CD4-positive, alpha-beta memory T cell (primary cell): ENCODE measurements around the gene HDAC4. TPM values are rescaled to one million over a fixed set of nuclear protein-coding genes. Genes with fewer than 3 reads are reported as not detected.

Experiments used
- CTCF ChIA-PET: fragments of 350-600 bp; sonication (Branson Sonifier 250); formaldehyde crosslinking; loops from one replicate; lab custom pipeline; 2021; ENCODE audit warnings: inconsistent platforms; ENCODE audit not compliant: partially characterized antibody; lab: Charles Lee
- POLR2A ChIA-PET: fragments of 350-600 bp; sonication (Branson Sonifier 250); formaldehyde crosslinking; loops from one replicate; lab custom pipeline; 2021; ENCODE audit not compliant: partially characterized antibody; lab: Charles Lee
- DNase-seq, 5 donors: peaks; one replicate each; pipeline versions ENCODE4 v3.0.0 to v3.0.0-alpha.2; 2020 to 2022; ENCODE audit warnings: mixed read lengths in 1 of 5
- H3K27ac ChIP-seq: one replicate; pipeline ENCODE4 v1.7.0; 2013; ENCODE audit warnings: low read depth, low read length
- H3K27me3 ChIP-seq: 2 replicates; pipeline ENCODE4 v1.7.0; 2013; ENCODE audit warnings: mild to moderate bottlenecking, low read length, moderate library complexity; ENCODE audit not compliant: insufficient read depth
- H3K36me3 ChIP-seq: 2 replicates; pipeline ENCODE4 v1.7.0; 2013; ENCODE audit warnings: mild to moderate bottlenecking, low read length, moderate library complexity; ENCODE audit not compliant: insufficient read depth
- H3K4me1 ChIP-seq: 2 replicates; pipeline ENCODE4 v1.7.0; 2013; ENCODE audit warnings: mild to moderate bottlenecking, low read length, moderate library complexity; ENCODE audit not compliant: insufficient read depth
- H3K4me3 ChIP-seq, 2 donors: one replicate each; pipeline ENCODE4 v1.7.0; 2013; ENCODE audit warnings: low read length in 2 of 2, mild to moderate bottlenecking in 1 of 2
- H3K9me3 ChIP-seq, 2 donors: one replicate each; pipeline ENCODE4 v1.7.0; 2013; ENCODE audit warnings: low read length in 2 of 2, control low read depth in 1 of 2; ENCODE audit not compliant: control insufficient read depth in 1 of 2
- H3K27ac Mint-ChIP-seq, 7 donors: one replicate each; pipeline ENCODE4 v1.8.0; 2020 to 2021; ENCODE audit warnings: mixed read lengths in 7 of 7, mild to moderate bottlenecking in 6 of 7, inconsistent platforms in 3 of 7, moderate library complexity in 3 of 7
- H3K27me3 Mint-ChIP-seq, 2 donors: one replicate each; pipeline ENCODE4 v1.8.0; 2020 to 2021; ENCODE audit warnings: mixed read lengths in 2 of 2
- H3K36me3 Mint-ChIP-seq, 2 donors: one replicate each; pipeline ENCODE4 v1.8.0; 2020 to 2021; ENCODE audit warnings: mixed read lengths in 2 of 2, inconsistent platforms in 1 of 2, mild to moderate bottlenecking in 1 of 2
- H3K4me1 Mint-ChIP-seq, 4 donors: one replicate each; pipeline ENCODE4 v1.8.0; 2020 to 2021; ENCODE audit warnings: mixed read lengths in 4 of 4, mild to moderate bottlenecking in 1 of 4
- H3K4me3 Mint-ChIP-seq, 8 donors: one replicate each; pipeline ENCODE4 v1.8.0; 2020 to 2021; ENCODE audit warnings: mixed read lengths in 8 of 8, mild to moderate bottlenecking in 7 of 8, moderate library complexity in 6 of 8, inconsistent platforms in 3 of 8
- H3K9me3 Mint-ChIP-seq, 8 donors: one replicate each; pipeline ENCODE4 v1.8.0; 2020 to 2021; ENCODE audit warnings: mixed read lengths in 8 of 8, mild to moderate bottlenecking in 5 of 8, inconsistent platforms in 3 of 8, moderate library complexity in 1 of 8
- intact Hi-C: fragments of 100-400 bp; cut with micrococcal nuclease; formaldehyde crosslinking; loops from one replicate; pipeline ENCODE4 v1.15.1; 2023
- polyA plus RNA-seq, 2 donors: library from polyadenylated mRNA; unstranded; fragments of 300-500 nt; fragmentation: Illumina TruSeq; gene quantifications; one replicate each; pipeline ENCODE4 v1.2.3, GENCODE V29; 2021
- total RNA-seq, 2 experiments: library from RNA; stranded (reverse); gene quantifications; one replicate each; pipeline ENCODE4 v1.2.3, GENCODE V29; 2021

HDAC4 gene
- total and polyA plus RNA-seq, 4 experiments from 2014 or later = 1.4 to 59.7 (median 30.4) TPM

GRCh38 chr2:239046822-239047221 lies 354.0 kb downstream of the HDAC4 start:
- Mint-ChIP-seq H3K36me3 (peaks cover 6 to 13% of the 10 kb centered on the region in 2 donors), H3K27me3 (no peaks in the 10 kb centered on the region), H3K9me3 (peaks cover 0 to 2% (median 0%) of the 10 kb centered on the region in 8 donors), H3K4me1 (no peaks in the 10 kb centered on the region), H3K4me3 (no peak overlapping the region), H3K27ac (no peak overlapping the region)
- CTCF ChIA-PET = no interaction called here
- Histone ChIP-seq H3K4me3 (no peak overlapping the region), H3K36me3 (no peaks in the 10 kb centered on the region), H3K9me3 (no peaks in the 10 kb centered on the region), H3K27ac (no peak overlapping the region), H3K4me1 (no peaks in the 10 kb centered on the region), H3K27me3 (no peaks in the 10 kb centered on the region)
- intact Hi-C loops = no loop called here
- POLR2A ChIA-PET = no interaction called here
- DNase-seq = no peak

- H3K27ac Mint-ChIP-seq = peak overlapping the region in 3 of 7 donors; percentile 29 to 78 (median 54)
- no peak for DNase-seq
- Histone ChIP-seq H3K9me3 (no peaks in the 10 kb centered on the region), H3K36me3 (no peaks in the 10 kb centered on the region), H3K4me3 (no peak overlapping the region), H3K27ac (no peak overlapping the region), H3K27me3 (no peaks in the 10 kb centered on the region), H3K4me1 (no peaks in the 10 kb centered on the region)
- CTCF ChIA-PET = interaction anchor here (0.7 kb wide), 1 partner anchor 12 kb away, joined by 4 read pairs; no protein-coding TSS in a partner anchor
- H3K36me3 Mint-ChIP-seq = peaks cover 2 to 9% of the 10 kb centered on the region in 2 donors
- H3K9me3 Mint-ChIP-seq = peaks cover 0 to 2% (median 0%) of the 10 kb centered on the region in 8 donors
- H3K27me3 Mint-ChIP-seq = no peaks in the 10 kb centered on the region
- POLR2A ChIA-PET = no interaction called here
- H3K4me1 Mint-ChIP-seq = no peaks in the 10 kb centered on the region
- no peak overlapping the region for H3K4me3 Mint-ChIP-seq
- intact Hi-C loops = no loop called here
Observed at GRCh38 chr2:239044336-239044735, 356.5 kb downstream of the HDAC4 start.

DNA sequence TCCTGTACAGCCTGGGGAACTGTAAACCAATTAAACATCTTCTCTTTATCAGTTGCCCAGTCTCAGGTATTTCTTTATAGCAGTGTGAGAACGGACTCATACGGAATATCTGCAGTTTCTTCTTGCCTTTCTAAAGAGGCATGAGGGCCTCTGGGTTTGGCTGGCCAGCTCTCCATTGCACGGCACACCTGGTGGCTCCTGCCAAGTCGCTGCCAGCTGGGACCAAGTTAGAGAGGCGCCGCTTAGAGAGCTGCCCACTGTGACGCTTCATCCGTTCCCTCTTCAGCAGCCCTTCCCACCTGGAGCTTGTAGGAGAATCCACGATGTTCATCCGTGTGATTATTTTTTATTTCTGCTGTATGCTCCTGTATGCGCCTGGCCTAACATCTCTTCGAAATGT lies 357.5 kb downstream of the HDAC4 start:
- no peaks in the 10 kb centered on the region for H3K36me3 ChIP-seq
- H3K9me3 Mint-ChIP-seq = peaks cover 0 to 2% (median 0%) of the 10 kb centered on the region in 8 donors
- H3K4me1 Mint-ChIP-seq = no peaks in the 10 kb centered on the region
- H3K27ac ChIP-seq = no peak overlapping the region
- no peaks in the 10 kb centered on the region for H3K4me1 ChIP-seq
- no peaks in the 10 kb centered on the region for H3K27me3 ChIP-seq
- H3K27me3 Mint-ChIP-seq = no peaks in the 10 kb centered on the region
- ChIA-PET POLR2A (no interaction called here), CTCF (interaction anchor here (1.4 kb wide), 1 partner anchor 10 kb away, joined by 3 read pairs; no protein-coding TSS in a partner anchor)
- DNase-seq = no peak
- peak overlapping the region in 2 of 7 donors; percentile 41 to 79 for H3K27ac Mint-ChIP-seq
- peaks cover 1 to 6% of the 10 kb centered on the region in 2 donors for H3K36me3 Mint-ChIP-seq
- no peak overlapping the region for H3K4me3 Mint-ChIP-seq
- H3K9me3 ChIP-seq = no peaks in the 10 kb centered on the region
- intact Hi-C loops = no loop called here
- no peak overlapping the region for H3K4me3 ChIP-seq

- intact Hi-C loops = no loop called here
- CTCF ChIA-PET = interaction anchor here (1.0 to 1.4 kb wide), 2 partner anchors 9 to 949 kb away, joined by 3 read pairs; no protein-coding TSS in a partner anchor
Observed at GRCh38 chr2:239042551-239043320, 358.1 kb downstream of the HDAC4 start.

GRCh38 chr2:239042046-239042445 lies 358.8 kb downstream of the HDAC4 start:
- H3K36me3 Mint-ChIP-seq = no peaks in the 10 kb centered on the region
- Histone ChIP-seq H3K27ac (no peak overlapping the region), H3K9me3 (no peaks in the 10 kb centered on the region), H3K36me3 (no peaks in the 10 kb centered on the region), H3K27me3 (no peaks in the 10 kb centered on the region), H3K4me1 (no peaks in the 10 kb centered on the region), H3K4me3 (no peak overlapping the region)
- intact Hi-C loops = no loop called here
- H3K4me3 Mint-ChIP-seq = no peak overlapping the region
- no peaks in the 10 kb centered on the region for H3K27me3 Mint-ChIP-seq
- POLR2A ChIA-PET = no interaction called here
- no peaks in the 10 kb centered on the region for H3K9me3 Mint-ChIP-seq
- H3K27ac Mint-ChIP-seq = no peak overlapping the region
- DNase-seq = no peak
- CTCF ChIA-PET = interaction anchor here (1.0 kb wide), 1 partner anchor 950 kb away, joined by 3 read pairs; no protein-coding TSS in a partner anchor
- H3K4me1 Mint-ChIP-seq = no peaks in the 10 kb centered on the region

More at GRCh38 chr2:239042551-239043320, 358.1 kb downstream of the HDAC4 start:
- Histone ChIP-seq H3K27me3 (no peaks in the 10 kb centered on the region), H3K36me3 (no peaks in the 10 kb centered on the region), H3K9me3 (no peaks in the 10 kb centered on the region), H3K4me3 (no peak overlapping the region), H3K27ac (no peak overlapping the region), H3K4me1 (no peaks in the 10 kb centered on the region)
- POLR2A ChIA-PET = no interaction called here
- peak overlapping the region in 3 of 7 donors; percentile 8 to 41 (median 15) for H3K27ac Mint-ChIP-seq
- DNase-seq = no peak
- no peaks in the 10 kb centered on the region for H3K27me3 Mint-ChIP-seq
- H3K9me3 Mint-ChIP-seq = no peaks in the 10 kb centered on the region
- H3K4me1 Mint-ChIP-seq = no peaks in the 10 kb centered on the region
- no peak overlapping the region for H3K4me3 Mint-ChIP-seq
- peaks cover under 1 to 1% of the 10 kb centered on the region in 2 donors for H3K36me3 Mint-ChIP-seq

GRCh38 chr2:239041062-239041461 lies 359.8 kb downstream of the HDAC4 start:
- H3K9me3 ChIP-seq = no peaks in the 10 kb centered on the region
- Mint-ChIP-seq H3K4me1 (no peaks in the 10 kb centered on the region), H3K36me3 (no peaks in the 10 kb centered on the region), H3K9me3 (no peaks in the 10 kb centered on the region), H3K27me3 (no peaks in the 10 kb centered on the region), H3K4me3 (no peak overlapping the region), H3K27ac (no peak overlapping the region)
- DNase-seq = no peak
- ChIA-PET CTCF (no interaction called here), POLR2A (no interaction called here)
- H3K36me3 ChIP-seq = no peaks in the 10 kb centered on the region
- H3K27me3 ChIP-seq = no peaks in the 10 kb centered on the region
- H3K4me3 ChIP-seq = no peak overlapping the region
- no peak overlapping the region for H3K27ac ChIP-seq
- intact Hi-C loops = no loop called here
- no peaks in the 10 kb centered on the region for H3K4me1 ChIP-seq

GRCh38 chr2:239040152-239040761 lies 360.6 kb downstream of the HDAC4 start:
- no peaks in the 10 kb centered on the region for H3K27me3 ChIP-seq
- ChIA-PET POLR2A (no interaction called here), CTCF (no interaction called here)
- Mint-ChIP-seq H3K27me3 (no peaks in the 10 kb centered on the region), H3K9me3 (no peaks in the 10 kb centered on the region), H3K4me3 (no peak overlapping the region), H3K36me3 (no peaks in the 10 kb centered on the region), H3K4me1 (no peaks in the 10 kb centered on the region), H3K27ac (peak overlapping the region in 1 of 7 donors; percentile 17)
- intact Hi-C loops = no loop called here
- H3K9me3 ChIP-seq = no peaks in the 10 kb centered on the region
- no peak for DNase-seq
- no peak overlapping the region for H3K4me3 ChIP-seq
- H3K36me3 ChIP-seq = no peaks in the 10 kb centered on the region
- H3K4me1 ChIP-seq = no peaks in the 10 kb centered on the region
- no peak overlapping the region for H3K27ac ChIP-seq
